Caco-2 (cell line): ENCODE results near the gene RASSF8. TPM values are rescaled to one million over a fixed set of nuclear protein-coding genes. Genes with fewer than 3 reads are reported as not detected.

Experiments used
- BruUV-seq: library from RNA; stranded (reverse); fragments of 400-500 nt; replicated peaks from 2 replicates; lab custom pipeline; 2021; lab: Mats Ljungman, UMichigan
- CTCF ChIA-PET: fragments of 300-600 bp; sonication (Branson Sonifier 250); formaldehyde crosslinking; loops from one replicate; lab custom pipeline; 2022; ENCODE audit warnings: antibody characterized with exemption; lab: Charles Lee
- POLR2A ChIA-PET: fragments of 300-600 bp; sonication (Branson Sonifier 250); formaldehyde crosslinking; loops from one replicate; lab custom pipeline; 2022; ENCODE audit warnings: antibody characterized with exemption; lab: Charles Lee
- DNase-seq, 2 experiments: peaks; one replicate each; pipeline versions ENCODE4 v3.0.0 to v3.0.0-alpha.2; 2020 to 2022
- H3K27me3 ChIP-seq: replicated peaks from 2 replicates; pipeline ENCODE4 v1.6.0; 2011; ENCODE audit warnings: low read length; ENCODE audit not compliant: control insufficient read depth, insufficient read depth
- H3K36me3 ChIP-seq: 2 replicates; pipeline ENCODE4 v1.5.1; 2011; ENCODE audit warnings: low read length; ENCODE audit not compliant: control insufficient read depth, insufficient read depth
- H3K4me1 ChIP-seq: fragments of 250-450 bp; sonication (Bioruptor Pico); 2 replicates; pipeline ENCODE4 v1.5.1; 2020; ENCODE audit warnings: mild to moderate bottlenecking
- H3K4me3 ChIP-seq: 2 replicates; pipeline ENCODE4 v1.5.1; 2011; ENCODE audit warnings: low read depth, mild to moderate bottlenecking, control low read depth, low read length
- H3K9me3 ChIP-seq: fragments of 250-450 bp; sonication (Bioruptor Pico); 2 replicates; pipeline ENCODE4 v1.5.1; 2020; ENCODE audit warnings: mild to moderate bottlenecking, moderate library complexity
- H3K27ac Mint-ChIP-seq: one replicate; pipeline ENCODE4 v1.8.0; 2022; ENCODE audit warnings: mixed read lengths; ENCODE audit not compliant: unreplicated experiment
- H3K27me3 Mint-ChIP-seq: one replicate; pipeline ENCODE4 v1.8.0; 2022; ENCODE audit warnings: mixed read lengths; ENCODE audit not compliant: insufficient read depth, unreplicated experiment
- H3K36me3 Mint-ChIP-seq: one replicate; pipeline ENCODE4 v1.8.0; 2022; ENCODE audit warnings: mild to moderate bottlenecking, mixed read lengths; ENCODE audit not compliant: insufficient read depth, unreplicated experiment
- H3K4me1 Mint-ChIP-seq: one replicate; pipeline ENCODE4 v1.8.0; 2022; ENCODE audit warnings: low read depth, mixed read lengths; ENCODE audit not compliant: unreplicated experiment
- H3K4me3 Mint-ChIP-seq: one replicate; pipeline ENCODE4 v1.8.0; 2022; ENCODE audit warnings: mild to moderate bottlenecking, moderate library complexity, mixed read lengths; ENCODE audit not compliant: unreplicated experiment
- H3K9me3 Mint-ChIP-seq: one replicate; pipeline ENCODE4 v1.8.0; 2022; ENCODE audit warnings: mixed read lengths; ENCODE audit not compliant: unreplicated experiment
- intact Hi-C: fragments of 100-400 bp; cut with micrococcal nuclease; formaldehyde crosslinking; loops from one replicate; pipeline ENCODE4 v1.10.0; 2022; ENCODE audit not compliant: unreplicated experiment
- total RNA-seq: library from RNA; stranded (reverse); gene quantifications from 2 replicates; pipeline ENCODE4 v1.2.3, GENCODE V29; 2022
- TF ChIP-seq, protein P1 (sequence below), 2 experiments: fragments of 200-600 bp in 1 of 2; IDR thresholded peaks; 1 replicate in 1 of 2; 2 replicates in 1 of 2; pipeline versions ENCODE4 v1.5.1 to v1.8.0; 2011 to 2022; ENCODE audit warnings: antibody characterized with exemption in 1 of 2, control low read depth in 1 of 2, inconsistent platforms in 1 of 2, low read depth in 1 of 2, low read length in 1 of 2, mild to moderate bottlenecking in 1 of 2, moderate library complexity in 1 of 2; ENCODE audit not compliant: insufficient read depth in 1 of 2, severe bottlenecking in 1 of 2, unreplicated experiment in 1 of 2

The RASSF8 gene
- total RNA-seq, 1 experiment from 2014 or later, result 143 TPM

DNA sequence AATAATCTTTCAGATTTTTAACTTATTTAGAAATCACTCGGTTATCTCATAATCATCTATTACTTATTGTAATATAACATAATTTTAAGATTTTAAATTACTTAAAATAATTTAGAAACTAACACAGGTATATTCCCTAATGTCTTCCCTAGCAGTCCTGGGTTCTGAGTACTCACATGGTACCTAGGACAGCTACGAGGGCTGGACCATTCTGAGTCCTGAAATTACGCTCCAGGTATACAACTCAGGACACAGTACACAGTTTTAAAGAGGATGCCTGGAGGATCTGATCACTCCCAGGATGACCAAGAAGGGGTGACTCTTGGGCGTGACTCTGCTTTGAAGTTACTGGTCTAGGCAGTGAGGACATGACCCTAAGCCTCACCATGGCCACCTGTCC lies 9.1 kb upstream of the RASSF8 start:
- Histone ChIP-seq H3K4me3 (no peak overlapping the region), H3K36me3 (no peaks in the 10 kb centered on the region), H3K9me3 (no peaks in the 10 kb centered on the region; the same call in 1 of the 2 replicates), H3K4me1 (no peaks in the 10 kb centered on the region), H3K27me3 (no peaks in the 10 kb centered on the region)
- Mint-ChIP-seq H3K36me3 (no peaks in the 10 kb centered on the region), H3K4me3 (no peak overlapping the region), H3K4me1 (no peaks in the 10 kb centered on the region), H3K27ac (no peak overlapping the region), H3K9me3 (no peaks in the 10 kb centered on the region), H3K27me3 (no peaks in the 10 kb centered on the region)
- ChIA-PET POLR2A (no interaction called here), CTCF (no interaction called here)
- intact Hi-C loops, result no loop called here
- TF ChIP-seq, protein P1, sequence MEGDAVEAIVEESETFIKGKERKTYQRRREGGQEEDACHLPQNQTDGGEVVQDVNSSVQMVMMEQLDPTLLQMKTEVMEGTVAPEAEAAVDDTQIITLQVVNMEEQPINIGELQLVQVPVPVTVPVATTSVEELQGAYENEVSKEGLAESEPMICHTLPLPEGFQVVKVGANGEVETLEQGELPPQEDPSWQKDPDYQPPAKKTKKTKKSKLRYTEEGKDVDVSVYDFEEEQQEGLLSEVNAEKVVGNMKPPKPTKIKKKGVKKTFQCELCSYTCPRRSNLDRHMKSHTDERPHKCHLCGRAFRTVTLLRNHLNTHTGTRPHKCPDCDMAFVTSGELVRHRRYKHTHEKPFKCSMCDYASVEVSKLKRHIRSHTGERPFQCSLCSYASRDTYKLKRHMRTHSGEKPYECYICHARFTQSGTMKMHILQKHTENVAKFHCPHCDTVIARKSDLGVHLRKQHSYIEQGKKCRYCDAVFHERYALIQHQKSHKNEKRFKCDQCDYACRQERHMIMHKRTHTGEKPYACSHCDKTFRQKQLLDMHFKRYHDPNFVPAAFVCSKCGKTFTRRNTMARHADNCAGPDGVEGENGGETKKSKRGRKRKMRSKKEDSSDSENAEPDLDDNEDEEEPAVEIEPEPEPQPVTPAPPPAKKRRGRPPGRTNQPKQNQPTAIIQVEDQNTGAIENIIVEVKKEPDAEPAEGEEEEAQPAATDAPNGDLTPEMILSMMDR (IDR thresholded peaks at IDR 0.05; ENCODE audit: insufficient read depth in 1 of 2, low read depth in 1 of 2, low read length in 1 of 2, severe bottlenecking in 1 of 2, unreplicated experiment in 1 of 2), result no peak
- no peak for DNase-seq
- no TSS peak for BruUV-seq

GRCh38 chr12:25950329-25951115 lies 8.0 kb upstream of the RASSF8 start:
- Mint-ChIP-seq H3K27ac (no peak overlapping the region), H3K4me1 (no peaks in the 10 kb centered on the region), H3K9me3 (no peaks in the 10 kb centered on the region), H3K4me3 (no peak overlapping the region), H3K36me3 (no peaks in the 10 kb centered on the region), H3K27me3 (no peaks in the 10 kb centered on the region)
- DNase-seq, result no peak
- CTCF ChIA-PET, result no interaction called here
- no peaks in the 10 kb centered on the region for H3K36me3 ChIP-seq
- no peaks in the 10 kb centered on the region for H3K4me1 ChIP-seq
- BruUV-seq, result no TSS peak
- TF ChIP-seq, protein P1 (IDR thresholded peaks at IDR 0.05; ENCODE audit: insufficient read depth in 1 of 2, low read depth in 1 of 2, low read length in 1 of 2, severe bottlenecking in 1 of 2, unreplicated experiment in 1 of 2), result no peak
- H3K4me3 ChIP-seq, result no peak overlapping the region
- H3K27me3 ChIP-seq, result no peaks in the 10 kb centered on the region
- intact Hi-C loops, result no loop called here
- POLR2A ChIA-PET, result no interaction called here
- no peaks in the 10 kb centered on the region for H3K9me3 ChIP-seq

GRCh38 chr12:25957793-25958427 lies 572 bp upstream of the RASSF8 start:
- Histone ChIP-seq H3K36me3 (no peaks in the 10 kb centered on the region; the same call in 1 of the 2 replicates), H3K4me1 (0 out of 2 replicates have a peak, but pooled peaks cover 6% of the 10 kb centered on the region), H3K27me3 (no peaks in the 10 kb centered on the region), H3K9me3 (no peaks in the 10 kb centered on the region), H3K4me3 (peak overlapping the region; percentile 66)
- H3K9me3 Mint-ChIP-seq, result no peaks in the 10 kb centered on the region
- ChIA-PET CTCF (interaction anchor here (0.6 to 1.0 kb wide), 2 partner anchors 16 to 114 kb away, joined by 3 read pairs; no protein-coding TSS in a partner anchor), POLR2A (interaction anchor here (0.6 kb wide), 2 partner anchors 15 to 331 kb away, joined by 3 read pairs; no protein-coding TSS in a partner anchor)
- peaks cover 8% of the 10 kb centered on the region for H3K4me1 Mint-ChIP-seq
- peak overlapping the region; percentile 80 for H3K27ac Mint-ChIP-seq
- TSS peak; percentile 49 for BruUV-seq
- H3K4me3 Mint-ChIP-seq, result peak overlapping the region; percentile 89
- TF ChIP-seq, protein P1 (IDR thresholded peaks at IDR 0.05; ENCODE audit: insufficient read depth in 1 of 2, low read depth in 1 of 2, low read length in 1 of 2, severe bottlenecking in 1 of 2, unreplicated experiment in 1 of 2), result no peak
- H3K27me3 Mint-ChIP-seq, result no peaks in the 10 kb centered on the region
- intact Hi-C loops, result loop anchor here (2.0 to 5.0 kb wide), 3 partner anchors 39 to 81 kb away; no protein-coding TSS in a partner anchor
- no peak for DNase-seq
- peaks cover 17% of the 10 kb centered on the region for H3K36me3 Mint-ChIP-seq
